Nephron progenitor cell (in vitro differentiated cells): ENCODE results near the gene IRS1.

Source experiments
- DNase-seq: peaks from one replicate; pipeline ENCODE4 v3.0.0; 2021
- H3K27ac Mint-ChIP-seq: 2 replicates; pipeline ENCODE4 v1.8.0; 2021; ENCODE audit warnings: mild to moderate bottlenecking, moderate library complexity, mixed read lengths
- H3K27me3 Mint-ChIP-seq: 2 replicates; pipeline ENCODE4 v1.8.0; 2021; ENCODE audit warnings: mild to moderate bottlenecking, low read depth, mixed read lengths; ENCODE audit not compliant: poor library complexity
- H3K36me3 Mint-ChIP-seq: 2 replicates; pipeline ENCODE4 v1.8.0; 2021; ENCODE audit warnings: low read depth, mixed read lengths
- H3K4me1 Mint-ChIP-seq: 2 replicates; pipeline ENCODE4 v1.8.0; 2021; ENCODE audit warnings: mixed read lengths
- H3K4me3 Mint-ChIP-seq: 2 replicates; pipeline ENCODE4 v1.8.0; 2021; ENCODE audit warnings: mild to moderate bottlenecking, moderate library complexity, mixed read lengths
- H3K9me3 Mint-ChIP-seq: 2 replicates; pipeline ENCODE4 v1.8.0; 2021; ENCODE audit warnings: mild to moderate bottlenecking, moderate library complexity, mixed read lengths
- CTCF ChIP-seq: fragments of 200-600 bp; sonication (generic); IDR thresholded peaks from 2 replicates; pipeline ENCODE4 v1.5.0; 2021; ENCODE audit warnings: antibody characterized with exemption

Gene IRS1, protein sequence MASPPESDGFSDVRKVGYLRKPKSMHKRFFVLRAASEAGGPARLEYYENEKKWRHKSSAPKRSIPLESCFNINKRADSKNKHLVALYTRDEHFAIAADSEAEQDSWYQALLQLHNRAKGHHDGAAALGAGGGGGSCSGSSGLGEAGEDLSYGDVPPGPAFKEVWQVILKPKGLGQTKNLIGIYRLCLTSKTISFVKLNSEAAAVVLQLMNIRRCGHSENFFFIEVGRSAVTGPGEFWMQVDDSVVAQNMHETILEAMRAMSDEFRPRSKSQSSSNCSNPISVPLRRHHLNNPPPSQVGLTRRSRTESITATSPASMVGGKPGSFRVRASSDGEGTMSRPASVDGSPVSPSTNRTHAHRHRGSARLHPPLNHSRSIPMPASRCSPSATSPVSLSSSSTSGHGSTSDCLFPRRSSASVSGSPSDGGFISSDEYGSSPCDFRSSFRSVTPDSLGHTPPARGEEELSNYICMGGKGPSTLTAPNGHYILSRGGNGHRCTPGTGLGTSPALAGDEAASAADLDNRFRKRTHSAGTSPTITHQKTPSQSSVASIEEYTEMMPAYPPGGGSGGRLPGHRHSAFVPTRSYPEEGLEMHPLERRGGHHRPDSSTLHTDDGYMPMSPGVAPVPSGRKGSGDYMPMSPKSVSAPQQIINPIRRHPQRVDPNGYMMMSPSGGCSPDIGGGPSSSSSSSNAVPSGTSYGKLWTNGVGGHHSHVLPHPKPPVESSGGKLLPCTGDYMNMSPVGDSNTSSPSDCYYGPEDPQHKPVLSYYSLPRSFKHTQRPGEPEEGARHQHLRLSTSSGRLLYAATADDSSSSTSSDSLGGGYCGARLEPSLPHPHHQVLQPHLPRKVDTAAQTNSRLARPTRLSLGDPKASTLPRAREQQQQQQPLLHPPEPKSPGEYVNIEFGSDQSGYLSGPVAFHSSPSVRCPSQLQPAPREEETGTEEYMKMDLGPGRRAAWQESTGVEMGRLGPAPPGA (N-terminal part only)

DNA sequence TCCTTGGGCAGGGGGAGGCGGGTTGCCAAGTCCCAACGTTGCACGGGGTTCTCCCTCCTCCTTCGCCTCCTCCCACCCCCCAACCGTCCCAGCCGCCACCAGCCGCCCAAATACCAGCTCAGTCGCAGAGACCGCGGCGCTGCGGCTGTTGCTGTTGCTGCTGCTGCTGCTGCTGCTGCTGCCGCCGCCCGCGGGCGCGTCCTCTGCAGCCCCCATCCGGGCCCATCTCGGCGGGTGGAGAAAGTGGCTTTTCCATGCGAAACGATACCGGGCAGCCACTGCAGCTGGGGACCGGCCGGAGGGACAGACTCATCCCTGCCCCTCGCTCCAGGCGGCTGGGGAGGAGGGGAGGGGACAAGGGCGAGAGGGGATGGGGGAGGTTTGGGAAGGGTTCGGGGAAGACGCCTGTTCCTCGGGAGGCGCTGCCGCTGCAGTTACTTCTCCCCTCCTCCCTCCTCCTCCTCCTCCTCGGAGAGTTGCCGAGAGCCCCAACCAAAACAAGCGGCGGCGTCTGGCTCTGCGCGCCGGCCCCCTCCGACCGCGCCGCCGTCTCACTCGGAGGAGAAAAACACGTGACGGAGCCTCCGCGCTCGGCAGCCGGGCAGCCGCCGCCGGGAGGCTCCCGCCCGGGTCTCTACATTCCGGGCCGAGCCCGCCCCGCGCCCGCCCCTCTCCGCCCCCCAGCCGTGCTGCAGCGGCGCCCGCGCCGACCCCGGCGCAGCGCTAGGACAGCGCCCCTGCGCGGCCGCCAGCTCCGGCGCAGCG lies at the start of gene IRS1:
IRS1 (minus strand) TSS at position 610 of the 765 bp plus-strand sequence. CDS start 1,082 bp downstream, outside the sequence.
- Mint-ChIP-seq H3K27me3 (peaks cover 8% of the 10 kb centered on the region), H3K27ac (peak within 1 kb of the TSS; percentile 66), H3K4me1 (peaks cover 28% of the 10 kb centered on the region), H3K36me3 (peaks cover 26% of the 10 kb centered on the region), H3K9me3 (peaks cover 10% of the 10 kb centered on the region), H3K4me3 (peak within 1 kb of the TSS; percentile 95)
- peak; percentile 81 for DNase-seq
- no peak for TF ChIP-seq CTCF

DNA sequence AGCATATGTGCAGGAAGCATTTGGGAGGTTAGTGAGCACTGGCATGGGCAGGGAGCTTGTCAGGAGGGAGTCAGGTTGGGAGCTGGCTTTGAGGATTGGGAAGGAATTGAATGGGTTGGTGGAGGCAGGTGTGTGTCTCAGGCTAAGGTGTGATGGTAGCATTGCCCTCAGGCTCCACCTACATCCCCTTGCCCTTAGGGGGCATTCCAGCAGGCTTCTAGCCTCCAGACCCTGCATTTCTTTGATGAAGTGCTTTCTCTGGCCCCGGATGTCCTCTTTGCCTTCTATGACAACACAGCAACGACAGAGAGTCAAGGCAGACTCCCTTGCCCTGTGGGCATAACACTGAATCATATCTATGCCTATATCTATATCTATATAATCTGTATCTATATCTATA lies 49.7 kb upstream of the IRS1 start:
- H3K9me3 Mint-ChIP-seq = no peaks in the 10 kb centered on the region
- H3K27me3 Mint-ChIP-seq = peaks cover 3% of the 10 kb centered on the region
- H3K4me3 Mint-ChIP-seq = no peak overlapping the region
- peaks cover 2% of the 10 kb centered on the region for H3K36me3 Mint-ChIP-seq
- H3K27ac Mint-ChIP-seq = no peak overlapping the region
- TF ChIP-seq CTCF = no peak
- no peak for DNase-seq
- peaks cover 5% of the 10 kb centered on the region for H3K4me1 Mint-ChIP-seq

GRCh38 chr2:226847511-226847910 lies 47.9 kb upstream of the IRS1 start:
- Mint-ChIP-seq H3K9me3 (peaks cover 14% of the 10 kb centered on the region), H3K36me3 (peaks cover 21% of the 10 kb centered on the region), H3K27ac (no peak overlapping the region), H3K4me3 (no peak overlapping the region), H3K27me3 (peaks cover 3% of the 10 kb centered on the region), H3K4me1 (no peaks in the 10 kb centered on the region)
- no peak for TF ChIP-seq CTCF
- DNase-seq = no peak

DNA sequence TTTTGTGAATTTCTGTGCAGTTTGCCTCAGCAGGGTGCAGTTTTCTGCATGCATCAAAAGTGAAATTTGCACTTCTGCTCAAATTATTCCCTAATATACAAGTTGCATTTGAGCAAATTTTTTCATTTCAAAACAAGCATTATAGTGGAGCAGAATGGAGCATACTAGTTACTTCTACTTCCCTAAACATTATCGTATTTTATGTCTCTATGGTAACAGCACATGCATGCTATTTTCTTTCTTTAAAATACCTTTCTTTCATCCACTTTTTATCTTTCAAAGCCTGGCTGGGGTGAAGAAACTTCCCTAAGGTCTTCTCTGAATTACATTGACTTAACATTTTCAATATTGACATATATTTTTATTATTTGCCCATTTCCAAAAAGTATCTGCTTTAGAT lies 47.5 kb upstream of the IRS1 start:
- peaks cover 25% of the 10 kb centered on the region for H3K36me3 Mint-ChIP-seq
- DNase-seq = no peak

More for the DNA sequence above, 47.5 kb upstream of the IRS1 start:
- Mint-ChIP-seq H3K9me3 (peaks cover 19% of the 10 kb centered on the region), H3K27me3 (peaks cover 3% of the 10 kb centered on the region), H3K4me3 (no peak overlapping the region), H3K27ac (no peak overlapping the region), H3K4me1 (no peaks in the 10 kb centered on the region)
- TF ChIP-seq CTCF = no peak
